COR-L47 (cell line): ENCODE results near the gene ERC1.
"Not testable (repeated sequence)": the region's sequence is repeated elsewhere in the genome, so short reads cannot be mapped to it uniquely, and the experiment has no call there.

Source experiments
- DNase-seq: peaks from one replicate; lab custom pipeline; 2025; lab: John Stamatoyannopoulos, UW

The ERC1 gene

GRCh38 chr12:1226951-1227350 is 235.9 kb downstream of the ERC1 start:
- DNase-seq, result no peak

GRCh38 chr12:1234073-1234472 is 243.1 kb downstream of the ERC1 start:
- DNase-seq, result no peak

- DNase-seq, result no peak
Measured at GRCh38 chr12:1246637-1247036, 255.6 kb downstream of the ERC1 start.

GRCh38 chr12:1250641-1251040 is 259.6 kb downstream of the ERC1 start:
- no peak for DNase-seq

- no peak for DNase-seq
Measured at GRCh38 chr12:1252758-1253157, 261.7 kb downstream of the ERC1 start.

GRCh38 chr12:1255125-1255524 is 264.1 kb downstream of the ERC1 start:
- DNase-seq, result not testable (repeated sequence)

GRCh38 chr12:1255854-1256253 is 264.8 kb downstream of the ERC1 start:
- DNase-seq, result not testable (repeated sequence)

- no peak for DNase-seq
Measured at GRCh38 chr12:1256285-1256684, 265.3 kb downstream of the ERC1 start.

- no peak for DNase-seq
Measured at GRCh38 chr12:1256991-1257390, 266.0 kb downstream of the ERC1 start.

GRCh38 chr12:1262011-1262410 is 271.0 kb downstream of the ERC1 start:
- no peak for DNase-seq

GRCh38 chr12:1267243-1267642 is 276.2 kb downstream of the ERC1 start:
- DNase-seq, result no peak

- no peak for DNase-seq
Measured at GRCh38 chr12:1272142-1272541, 281.1 kb downstream of the ERC1 start.

- no peak for DNase-seq
Measured at GRCh38 chr12:1273051-1273450, 282.0 kb downstream of the ERC1 start.

GRCh38 chr12:1277905-1278304 is 286.9 kb downstream of the ERC1 start:
- DNase-seq, result no peak

- DNase-seq, result no peak
Measured at GRCh38 chr12:1279050-1279449, 288.0 kb downstream of the ERC1 start.

GRCh38 chr12:1280059-1280458 is 289.0 kb downstream of the ERC1 start:
- no peak for DNase-seq

GRCh38 chr12:1281683-1282366 is 290.8 kb downstream of the ERC1 start:
- DNase-seq, result no peak

- DNase-seq, result no peak
Measured at GRCh38 chr12:1282670-1283315, 291.8 kb downstream of the ERC1 start.

- DNase-seq, result no peak
Measured at GRCh38 chr12:1283316-1283715, 292.3 kb downstream of the ERC1 start.

GRCh38 chr12:1284611-1285010 is 293.6 kb downstream of the ERC1 start:
- no peak for DNase-seq

GRCh38 chr12:1287446-1287975 is 296.5 kb downstream of the ERC1 start:
- DNase-seq, result no peak

- DNase-seq, result no peak
Measured at GRCh38 chr12:1288333-1288732, 297.3 kb downstream of the ERC1 start.

- no peak for DNase-seq
Measured at GRCh38 chr12:1289371-1290155, 298.5 kb downstream of the ERC1 start.
